Stimulated activated CD4-positive, alpha-beta T cell treated with anti-CD3 and anti-CD28 coated beads, Interleukin-15, amount 100 ng/mL, for 1 hour (primary cell): ENCODE measurements around the gene GBP4.
"Not testable (repeated sequence)": the region's sequence is repeated elsewhere in the genome, so short reads cannot be mapped to it uniquely, and the experiment has no call there.

Experiments
- DNase-seq, 2 donors: peaks; one replicate each; pipeline ENCODE4 v3.0.0-alpha.2; 2020; ENCODE audit warnings: low read depth in 1 of 2, low spot score in 1 of 2

GBP4 gene, protein sequence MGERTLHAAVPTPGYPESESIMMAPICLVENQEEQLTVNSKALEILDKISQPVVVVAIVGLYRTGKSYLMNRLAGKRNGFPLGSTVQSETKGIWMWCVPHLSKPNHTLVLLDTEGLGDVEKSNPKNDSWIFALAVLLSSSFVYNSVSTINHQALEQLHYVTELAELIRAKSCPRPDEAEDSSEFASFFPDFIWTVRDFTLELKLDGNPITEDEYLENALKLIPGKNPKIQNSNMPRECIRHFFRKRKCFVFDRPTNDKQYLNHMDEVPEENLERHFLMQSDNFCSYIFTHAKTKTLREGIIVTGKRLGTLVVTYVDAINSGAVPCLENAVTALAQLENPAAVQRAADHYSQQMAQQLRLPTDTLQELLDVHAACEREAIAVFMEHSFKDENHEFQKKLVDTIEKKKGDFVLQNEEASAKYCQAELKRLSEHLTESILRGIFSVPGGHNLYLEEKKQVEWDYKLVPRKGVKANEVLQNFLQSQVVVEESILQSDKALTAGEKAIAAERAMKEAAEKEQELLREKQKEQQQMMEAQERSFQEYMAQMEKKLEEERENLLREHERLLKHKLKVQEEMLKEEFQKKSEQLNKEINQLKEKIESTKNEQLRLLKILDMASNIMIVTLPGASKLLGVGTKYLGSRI

DNA sequence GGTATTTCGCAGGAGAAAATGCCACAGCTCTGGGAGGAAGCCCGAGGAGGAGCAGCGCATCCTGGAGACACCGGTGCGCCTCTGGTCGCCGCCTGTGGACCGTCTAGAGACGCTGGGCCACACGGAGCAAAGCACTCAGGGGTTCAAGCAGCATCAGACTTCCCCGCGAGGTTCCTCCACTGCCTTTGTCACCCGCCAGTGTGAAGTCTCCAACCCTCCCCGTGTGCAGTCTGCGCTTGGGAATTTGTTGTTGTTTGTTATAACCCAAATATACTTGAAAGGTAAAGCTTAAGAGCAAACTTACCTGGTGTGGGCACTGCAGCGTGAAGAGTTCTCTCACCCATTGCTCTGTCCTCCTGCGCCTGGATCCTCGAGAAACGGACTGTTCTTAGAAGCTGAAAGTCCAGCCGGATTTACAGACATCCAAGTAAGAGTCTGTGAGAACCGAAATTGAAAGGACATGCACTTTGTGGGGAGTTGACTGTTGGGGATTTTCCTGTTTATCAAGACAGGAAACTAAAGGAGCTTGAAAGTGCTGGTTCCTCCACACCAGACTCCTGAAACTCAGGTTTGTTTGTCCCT is at the start of gene GBP4:
Gene GBP4, minus strand, starts transcription at position 452 of the 582 bp plus-strand sequence. Its CDS starts 108 bp downstream, at position 344.
- DNase-seq = peak; percentile 13 to 22

DNA sequence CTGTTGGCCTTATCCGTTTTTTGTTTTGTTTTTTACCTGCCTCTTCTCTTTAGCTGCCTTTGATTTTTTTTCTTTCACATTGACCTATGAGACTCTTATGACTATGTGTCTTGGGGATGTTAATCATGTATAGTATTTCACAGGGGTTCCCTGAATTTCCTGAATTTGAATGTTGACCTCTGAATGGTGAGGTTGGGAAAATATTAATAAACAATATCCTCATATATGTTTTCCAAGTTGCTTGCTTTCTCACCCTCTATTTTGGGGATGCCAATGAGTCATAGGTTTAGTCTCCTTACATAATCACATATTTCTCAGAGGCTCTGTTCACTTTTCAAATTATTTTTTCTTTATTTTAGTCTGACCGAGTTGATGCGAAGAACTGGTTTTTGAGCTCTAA is 44.3 kb upstream of the GBP4 start:
- no peak for DNase-seq

DNA sequence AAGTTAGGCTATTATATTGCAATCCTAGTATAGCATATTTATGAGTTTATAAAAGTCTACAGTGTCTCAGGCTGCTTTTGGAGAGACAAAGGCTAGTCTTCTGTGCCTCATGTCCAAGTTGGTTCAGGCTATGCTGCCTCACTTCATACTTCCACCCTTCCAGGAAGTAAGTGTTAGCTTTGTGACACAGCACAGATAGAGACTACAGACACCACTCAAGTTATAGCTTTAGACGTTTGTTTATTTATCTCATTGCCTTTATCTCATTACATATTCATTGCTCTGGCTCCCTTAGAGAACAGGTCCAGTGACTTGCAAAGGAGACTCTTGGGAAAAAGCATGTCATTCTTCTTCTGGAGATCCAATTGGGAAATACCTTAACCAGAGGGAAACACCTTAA is 22.6 kb upstream of the GBP4 start:
- DNase-seq = no peak

DNA sequence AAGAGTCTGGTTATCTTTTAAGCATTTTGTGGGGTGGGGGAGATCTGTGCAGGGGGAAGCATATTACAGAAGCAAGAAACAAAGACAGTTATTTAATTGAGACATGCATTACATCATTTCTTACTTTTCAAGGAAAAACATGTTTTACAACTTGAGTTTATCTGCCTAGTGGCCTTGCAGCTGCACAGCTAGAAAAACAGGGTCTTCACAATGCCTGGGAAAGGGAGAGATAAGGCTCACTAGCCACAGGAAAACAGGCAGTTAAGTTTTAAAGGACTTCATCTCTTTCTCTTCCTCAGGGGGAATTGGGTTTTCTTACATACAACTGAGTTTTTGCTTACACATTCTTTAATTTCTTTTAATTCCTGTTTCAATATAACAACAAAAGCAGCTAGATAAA is 21.1 kb upstream of the GBP4 start:
- DNase-seq = not testable (repeated sequence)

DNA sequence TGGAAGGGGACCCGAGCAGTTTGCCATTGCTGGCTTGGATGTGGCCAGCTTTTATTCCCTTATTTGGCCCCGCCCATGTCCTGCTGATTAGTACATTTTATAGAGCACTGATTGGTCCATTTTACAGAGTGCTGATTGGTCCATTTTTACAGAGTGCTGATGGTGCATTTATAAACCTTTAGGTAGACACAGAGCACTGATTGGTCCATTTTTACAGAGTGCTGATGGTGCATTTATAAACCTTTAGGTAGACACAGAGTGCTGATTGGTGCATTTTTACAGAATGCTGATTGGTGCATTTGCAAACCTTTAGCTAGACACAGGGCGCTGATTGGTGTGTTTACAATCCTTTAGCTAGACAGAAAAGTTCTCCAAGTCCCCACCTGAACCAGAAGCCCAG is 20.2 kb upstream of the GBP4 start:
- DNase-seq = not testable (repeated sequence)

DNA sequence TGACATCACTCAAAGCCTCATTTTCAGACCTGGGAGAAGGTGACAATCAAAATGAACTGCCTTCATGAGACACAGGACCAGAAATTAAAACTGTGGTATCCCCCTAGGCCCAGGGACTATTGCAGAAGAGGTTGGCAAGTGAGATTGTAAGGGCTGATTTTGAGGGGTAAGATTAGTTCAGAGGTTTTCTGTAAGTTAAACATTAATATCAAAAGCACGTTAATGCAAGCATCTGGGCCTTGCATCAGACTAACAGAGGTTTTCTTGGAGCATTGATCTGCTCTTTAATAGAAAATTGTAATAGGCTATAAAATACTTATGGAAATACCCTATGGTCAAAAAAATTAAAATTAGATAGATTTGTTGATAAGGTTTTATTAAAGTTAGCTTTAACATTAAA is 14.6 kb upstream of the GBP4 start:
- no peak for DNase-seq

DNA sequence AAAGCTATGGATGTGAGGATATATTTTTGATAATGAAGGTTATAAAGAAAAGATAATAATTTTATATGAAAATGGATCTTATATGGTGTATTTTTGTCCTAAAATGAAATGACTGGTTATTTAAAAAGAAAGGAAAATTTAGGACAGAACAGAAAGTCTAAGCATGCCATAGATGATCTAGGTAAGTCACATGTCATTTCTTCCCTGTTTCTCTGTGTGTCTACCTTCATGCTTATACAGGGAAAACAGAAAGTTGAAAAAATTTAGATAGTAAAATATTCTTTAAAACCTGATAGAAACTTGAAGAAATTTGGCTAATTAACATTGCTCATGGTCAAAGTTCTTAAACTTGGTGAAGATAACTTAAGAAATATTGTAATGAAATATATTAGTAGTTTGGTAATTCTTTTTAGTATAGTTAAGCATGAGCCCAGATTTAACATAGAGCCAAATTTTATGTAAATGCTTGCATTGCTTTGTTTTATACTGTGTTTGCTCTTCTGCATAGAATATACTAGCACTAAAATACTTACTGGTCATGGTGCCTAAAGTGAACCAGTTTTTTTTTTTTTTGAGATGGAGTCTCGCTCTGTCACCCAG is 12.4 kb upstream of the GBP4 start:
- no peak for DNase-seq

DNA sequence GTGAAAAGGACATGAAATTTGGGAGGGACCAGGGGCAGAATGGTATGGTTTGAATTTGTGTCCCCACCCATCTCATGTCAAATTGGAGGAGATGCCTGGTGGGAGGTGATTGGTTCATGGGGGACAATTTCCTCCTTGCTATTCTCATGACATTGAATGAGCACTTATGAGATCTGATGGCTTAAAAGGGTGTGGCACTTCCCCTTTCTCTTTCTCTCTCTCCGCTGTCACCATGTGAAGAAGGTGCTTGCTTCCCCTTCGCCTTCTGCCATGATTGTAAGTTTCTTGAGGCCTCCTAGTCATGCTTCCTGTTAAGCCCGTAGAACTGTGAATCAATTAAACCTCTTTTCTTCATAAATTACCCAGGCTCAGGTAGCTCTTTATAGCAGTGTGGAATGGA is 7.6 kb upstream of the GBP4 start:
- no peak for DNase-seq

DNA sequence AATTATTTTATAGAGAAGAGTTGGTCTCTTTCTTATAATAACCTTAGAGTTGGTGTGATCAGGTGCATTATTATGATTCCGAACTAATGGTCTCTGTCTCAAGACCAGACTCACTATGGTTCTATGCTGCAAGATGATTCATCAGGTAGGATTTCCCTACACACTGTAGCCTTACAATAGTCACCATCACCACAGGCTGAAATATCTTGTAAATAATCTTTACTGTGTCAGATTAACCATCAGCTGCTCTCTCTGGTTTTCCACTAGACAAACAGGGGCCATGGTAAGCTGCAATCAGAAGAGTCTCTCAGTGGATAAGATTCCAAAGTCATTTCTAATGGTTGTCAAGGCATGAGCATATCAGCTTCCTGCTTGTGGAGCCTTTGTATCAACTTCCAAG is 4.4 kb upstream of the GBP4 start:
- DNase-seq = no peak

DNA sequence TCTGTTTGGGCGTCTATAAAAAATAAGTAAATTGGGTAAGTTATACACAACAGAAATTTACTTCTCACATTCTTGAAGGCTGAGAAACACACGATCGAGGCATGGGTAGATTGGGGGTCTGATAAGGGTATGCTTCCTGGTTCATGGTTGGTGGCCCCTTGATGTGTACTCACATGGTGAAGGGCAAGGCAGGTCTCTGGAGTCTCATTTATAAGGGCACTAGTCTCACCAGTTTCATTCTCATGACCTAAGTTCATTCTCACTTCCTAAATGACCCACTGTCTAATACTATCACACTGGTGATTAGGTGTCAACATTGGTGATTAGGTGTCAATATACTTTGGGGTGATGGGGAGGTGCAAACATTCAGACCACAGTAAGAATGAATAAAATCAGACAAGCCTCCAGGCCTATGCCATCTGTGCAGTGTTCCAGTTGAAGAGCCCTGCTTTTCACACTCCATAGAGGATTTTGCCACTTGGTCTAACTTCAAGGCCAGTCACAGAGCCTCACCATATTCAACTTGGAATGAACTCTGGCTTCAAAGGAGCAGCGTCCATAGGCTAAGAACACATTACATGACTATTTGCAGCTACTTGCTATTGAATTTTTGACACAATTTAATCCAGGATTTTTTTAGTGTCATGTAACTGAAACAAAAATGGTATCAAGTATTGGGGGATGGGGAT is 2.5 kb upstream of the GBP4 start:
- no peak for DNase-seq

DNA sequence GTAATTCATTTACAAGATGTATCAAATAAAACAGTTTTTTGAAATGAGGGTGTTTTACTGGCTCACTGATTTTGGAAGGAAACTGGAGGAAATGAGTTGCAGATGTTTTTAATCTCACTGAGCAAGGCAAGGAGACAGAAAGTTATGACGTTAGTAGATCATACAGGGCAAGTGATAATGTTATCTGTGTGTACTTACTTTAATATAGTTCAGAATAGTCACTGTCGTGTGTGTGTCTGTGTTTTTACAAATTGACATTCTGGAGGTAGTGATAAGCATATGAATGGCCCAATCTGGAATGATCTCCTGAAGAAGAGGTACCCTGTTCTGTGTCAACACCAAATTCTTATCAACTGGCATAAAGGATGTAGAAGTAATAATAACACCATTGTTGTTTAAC is 1.9 kb upstream of the GBP4 start:
- no peak for DNase-seq

DNA sequence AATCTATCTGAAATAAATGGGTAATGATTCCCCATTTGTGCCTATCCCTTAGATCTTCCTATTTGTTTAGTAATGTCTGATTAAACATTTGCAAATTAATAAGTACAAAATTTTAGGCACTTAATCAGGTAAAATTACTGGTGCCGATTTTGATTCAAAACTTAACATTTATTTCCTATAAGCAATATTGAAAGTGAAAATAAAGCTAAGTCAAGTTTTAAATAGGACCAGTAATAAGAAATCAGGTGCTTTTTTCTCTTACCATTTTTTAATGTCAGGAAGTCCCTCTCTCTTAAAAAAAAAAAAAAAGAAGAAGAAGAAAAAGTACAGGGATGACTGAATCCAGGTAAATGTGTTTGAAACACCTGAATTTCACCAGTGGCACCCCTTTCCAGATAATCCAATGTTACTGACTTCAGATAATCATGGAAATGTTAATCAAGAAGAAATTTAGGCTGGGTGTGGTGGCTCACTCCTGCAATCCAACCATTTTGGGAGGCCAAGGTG is 836 bp upstream of the GBP4 start:
- no peak for DNase-seq

DNA sequence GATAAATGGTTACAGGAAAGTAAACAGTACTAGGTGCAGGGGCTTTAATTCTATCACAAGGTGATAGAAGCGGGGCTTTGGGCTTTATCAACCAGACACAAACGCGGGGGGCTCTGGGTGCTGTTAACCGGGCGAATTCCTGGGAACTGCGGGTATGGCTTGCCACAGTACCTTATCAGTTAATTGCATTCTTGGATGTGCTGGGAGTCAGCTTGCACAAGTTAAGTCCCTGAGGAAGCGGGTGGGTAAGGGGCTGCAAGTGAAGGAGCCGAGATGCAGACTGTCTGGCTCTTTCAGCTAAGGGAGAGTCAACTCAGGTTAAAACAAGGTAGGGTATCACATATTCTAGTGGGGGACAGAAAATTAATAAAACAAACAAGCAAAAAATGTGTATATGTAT is 661 bp downstream of the GBP4 start:
- no peak for DNase-seq

DNA sequence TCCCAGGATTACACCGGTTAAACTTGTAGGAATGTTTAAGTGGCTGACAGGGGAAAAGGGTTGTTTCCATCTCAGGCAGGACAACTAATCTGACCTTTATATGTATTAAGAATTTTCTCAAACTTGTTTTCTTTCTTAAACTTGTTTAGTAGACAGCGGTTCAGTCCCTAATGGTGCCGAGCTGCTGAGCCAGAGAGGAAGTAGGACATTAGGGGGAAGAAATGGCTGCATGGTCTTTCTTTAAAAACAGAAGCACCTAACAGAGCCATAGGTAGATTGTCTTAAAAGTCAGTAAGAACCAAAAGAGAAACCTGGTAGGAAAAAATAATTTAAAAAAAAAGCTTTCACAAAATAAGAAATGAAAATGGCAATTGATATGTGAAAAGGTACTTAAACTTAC is 3.3 kb downstream of the GBP4 start:
- DNase-seq = no peak

DNA sequence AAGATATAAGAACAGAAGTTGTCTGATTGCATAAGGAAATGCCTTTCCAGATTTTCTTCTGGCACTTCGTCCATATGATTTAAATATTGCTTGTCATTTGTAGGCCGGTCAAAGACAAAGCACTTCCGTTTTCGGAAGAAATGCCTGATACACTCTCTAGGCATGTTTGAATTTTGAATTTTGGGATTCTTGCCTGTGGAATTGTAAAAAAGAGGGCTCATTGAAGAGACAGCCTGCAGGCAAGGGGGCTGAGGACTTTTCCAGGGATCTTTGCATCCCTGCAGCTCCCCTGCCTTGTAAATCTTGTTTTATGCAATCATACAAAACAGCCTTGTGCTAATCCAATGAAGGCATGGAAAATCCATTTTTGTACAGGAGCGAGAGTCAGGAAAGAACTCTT is 7.4 kb downstream of the GBP4 start:
- DNase-seq = no peak

DNA sequence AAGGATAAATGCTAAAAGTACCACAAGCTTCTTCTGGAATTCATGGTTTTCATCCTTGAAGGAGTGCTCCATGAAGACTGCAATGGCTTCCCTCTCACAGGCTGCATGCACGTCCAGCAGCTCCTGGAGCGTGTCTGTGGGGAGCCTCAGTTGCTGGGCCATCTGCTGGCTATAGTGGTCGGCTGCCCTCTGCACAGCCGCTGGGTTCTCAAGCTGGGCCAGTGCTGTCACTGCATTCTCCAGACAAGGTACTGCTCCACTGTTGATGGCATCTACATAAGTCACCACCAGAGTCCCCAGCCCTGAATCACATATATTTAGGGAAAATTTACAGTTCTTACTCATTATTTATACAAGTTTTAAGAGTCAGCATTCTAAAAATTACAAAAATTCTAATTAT is 8.7 kb downstream of the GBP4 start:
- DNase-seq = no peak

DNA sequence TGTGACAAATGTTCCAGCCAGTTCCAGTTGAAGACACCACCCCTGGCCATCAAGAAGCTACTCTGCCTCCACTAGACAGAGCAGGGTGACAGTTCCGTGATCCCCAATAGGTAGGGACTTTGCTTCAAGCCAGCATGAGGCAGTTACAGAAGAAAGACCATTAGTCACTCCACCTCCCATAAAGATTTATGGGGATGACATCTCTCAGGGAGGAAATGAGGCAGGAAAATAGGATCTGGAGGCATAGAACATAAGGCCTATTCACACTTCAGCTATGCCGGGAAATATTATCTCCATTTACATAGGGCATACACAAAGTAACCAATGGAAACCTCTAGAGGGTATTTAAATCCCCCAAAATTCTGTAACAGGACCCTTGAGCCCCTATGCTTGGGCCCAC is 19.4 kb downstream of the GBP4 start:
- DNase-seq = no peak

DNA sequence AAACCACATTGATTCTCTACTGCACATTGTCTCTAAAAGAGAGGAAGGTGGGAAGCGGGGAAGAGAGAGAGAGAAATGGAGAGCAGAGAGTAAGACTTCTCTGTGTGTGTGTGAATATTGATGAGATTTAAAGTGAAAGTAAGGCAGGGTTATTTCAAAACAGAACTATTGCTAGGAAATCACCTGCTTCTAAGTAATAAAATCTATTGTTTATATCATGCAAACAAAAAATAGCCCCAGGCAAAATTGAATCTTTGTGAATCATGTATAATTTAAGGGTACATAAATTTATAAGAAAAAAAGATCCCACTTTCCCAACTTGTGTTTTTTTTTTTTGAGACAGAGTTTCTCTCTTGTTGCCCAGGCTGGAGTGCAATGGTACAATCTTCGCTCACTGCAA is 21.8 kb downstream of the GBP4 start:
- no peak for DNase-seq

DNA sequence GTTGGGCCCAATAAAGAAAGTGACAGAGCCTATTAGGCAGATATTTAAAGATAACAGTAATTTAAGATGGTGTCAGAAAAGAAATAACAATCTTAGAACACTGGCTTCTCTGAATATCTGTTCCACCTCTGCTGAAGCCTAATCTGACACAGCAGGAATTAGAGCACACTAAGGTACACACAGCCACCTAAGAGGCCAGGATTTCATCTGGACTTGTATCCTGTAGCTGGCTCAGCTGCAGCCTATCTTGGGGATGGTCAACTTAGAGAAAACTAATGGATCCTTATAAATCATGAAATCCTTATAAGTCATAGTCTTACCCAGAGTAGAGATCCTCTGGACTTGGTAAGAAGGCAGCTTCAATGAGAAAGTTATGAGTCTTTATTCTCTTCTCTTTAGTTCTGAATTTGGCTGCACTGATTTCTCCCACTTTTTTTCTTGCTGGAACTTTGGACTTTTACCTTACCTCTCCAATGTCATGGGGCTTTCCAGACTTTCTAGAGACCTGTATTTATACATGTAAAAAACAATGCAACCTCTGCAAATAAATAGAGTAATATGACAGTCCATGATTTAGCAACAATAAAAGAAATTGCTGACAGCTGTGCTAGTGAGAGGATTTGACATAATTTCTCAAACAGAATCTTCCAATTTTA is 23.0 kb downstream of the GBP4 start, which contains the start of gene GBP7:
Gene GBP7, minus strand, starts transcription at position 403 of the 656 bp plus-strand sequence. CDS start 4,068 bp downstream, outside the sequence.
- no peak for DNase-seq

DNA sequence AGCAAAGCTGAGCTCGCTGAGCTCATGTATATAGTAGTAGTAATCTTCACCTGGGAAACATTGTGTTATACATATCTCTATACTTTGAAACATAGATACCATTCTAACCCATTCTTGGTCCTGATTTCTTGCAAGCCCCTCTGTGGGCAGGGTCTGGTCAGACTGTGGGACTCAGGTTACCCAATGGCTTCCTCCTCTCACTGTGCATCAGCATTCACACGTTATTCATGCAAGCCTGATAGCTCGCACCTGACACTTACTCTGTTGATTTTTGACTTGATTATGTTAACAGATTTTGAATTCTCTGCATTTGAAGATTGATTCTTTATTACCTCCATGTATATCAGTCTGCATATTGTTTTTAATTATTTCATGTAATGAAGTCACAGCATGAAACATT is 24.3 kb downstream of the GBP4 start:
- no peak for DNase-seq
